Activated CD8-positive, alpha-beta memory T cell treated with anti-CD3 and anti-CD28 coated beads, Interleukin-2, amount 50 U/mL, for 4 hours (primary cell): ENCODE measurements around the gene PRPF40B.
"Not testable (repeated sequence)": the region's sequence is repeated elsewhere in the genome, so short reads cannot be mapped to it uniquely, and the experiment has no call there.

Experiments used
- DNase-seq: peaks from one replicate; pipeline ENCODE4 v3.0.0-alpha.2; 2020

PRPF40B gene

DNA sequence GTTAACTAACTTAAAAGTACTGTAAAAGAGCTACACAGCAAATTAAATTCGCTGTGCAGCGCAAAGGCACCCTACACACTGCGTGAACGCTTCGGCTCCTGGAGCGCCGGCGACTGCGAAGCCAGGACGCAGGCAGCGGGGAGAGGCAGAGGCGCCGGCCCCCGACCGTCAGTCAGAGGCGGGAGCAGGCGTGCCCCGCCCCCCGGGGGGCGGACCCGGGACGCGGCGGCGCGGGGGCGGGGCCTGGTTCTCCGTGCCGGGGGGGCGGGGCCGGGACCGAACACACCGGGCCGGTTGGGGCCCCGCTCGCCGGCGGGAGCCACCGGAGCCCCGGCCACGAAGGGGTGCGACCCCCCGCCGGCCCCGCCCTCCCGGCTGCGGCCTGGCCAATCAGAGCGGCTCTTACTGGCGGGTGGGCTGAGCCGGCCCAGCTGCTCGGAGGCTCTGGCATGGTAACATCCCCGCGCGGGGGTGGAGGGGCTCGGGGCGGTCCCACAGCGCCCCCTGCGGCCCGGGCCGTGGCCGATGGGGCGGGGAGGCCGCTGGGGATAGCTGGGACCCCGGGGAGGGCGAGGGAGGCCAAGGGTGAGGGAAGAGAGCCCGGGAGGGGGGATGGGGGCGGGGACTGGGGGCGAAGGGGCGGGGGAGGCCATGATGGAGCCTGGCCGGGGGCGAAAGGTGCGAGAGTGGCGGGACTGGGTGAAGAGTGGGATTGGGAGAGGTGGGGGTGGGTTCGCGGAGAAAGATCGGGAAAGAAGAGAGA lies at the start of gene PRPF40B:
TSS of gene PRPF40B (plus strand) at position 420 of the 763 bp plus-strand sequence. CDS start at position 450, 30 bp downstream.
- DNase-seq, result peak; percentile 82

DNA sequence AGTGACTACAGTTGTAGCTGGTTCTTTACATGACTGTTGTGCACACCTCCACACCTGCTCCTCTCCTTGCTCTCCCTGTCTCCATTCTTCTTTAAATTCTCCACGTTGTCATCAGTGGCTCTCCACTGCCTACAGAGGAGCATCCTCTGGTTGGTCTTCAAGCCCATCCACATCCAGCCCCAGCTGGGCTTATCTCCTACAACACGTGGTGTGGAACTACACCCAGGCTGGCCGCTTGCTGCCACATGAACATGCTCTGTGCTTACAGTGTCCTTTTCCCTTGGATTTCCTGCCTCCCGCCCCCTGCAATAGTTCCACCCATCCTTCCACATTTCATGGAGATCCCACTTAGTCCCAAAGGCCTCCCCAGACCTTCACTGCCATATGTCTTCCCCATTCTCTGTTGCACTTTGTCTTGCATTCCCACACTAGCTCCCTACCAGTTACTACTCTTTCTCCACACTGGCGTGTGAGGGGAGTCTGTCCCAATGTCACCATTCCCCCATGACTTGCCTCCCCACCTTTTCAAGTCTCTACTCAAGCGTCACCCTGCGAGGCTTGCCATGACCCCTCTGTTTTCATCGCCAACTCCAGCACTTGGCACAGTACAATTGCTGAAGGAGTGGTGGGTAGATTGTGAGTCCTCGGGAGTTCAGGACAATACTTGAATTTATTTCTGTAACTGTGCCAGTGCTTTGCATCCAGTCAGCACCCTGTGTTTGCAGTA lies 45.6 kb upstream of the PRPF40B start:
- no peak for DNase-seq

DNA sequence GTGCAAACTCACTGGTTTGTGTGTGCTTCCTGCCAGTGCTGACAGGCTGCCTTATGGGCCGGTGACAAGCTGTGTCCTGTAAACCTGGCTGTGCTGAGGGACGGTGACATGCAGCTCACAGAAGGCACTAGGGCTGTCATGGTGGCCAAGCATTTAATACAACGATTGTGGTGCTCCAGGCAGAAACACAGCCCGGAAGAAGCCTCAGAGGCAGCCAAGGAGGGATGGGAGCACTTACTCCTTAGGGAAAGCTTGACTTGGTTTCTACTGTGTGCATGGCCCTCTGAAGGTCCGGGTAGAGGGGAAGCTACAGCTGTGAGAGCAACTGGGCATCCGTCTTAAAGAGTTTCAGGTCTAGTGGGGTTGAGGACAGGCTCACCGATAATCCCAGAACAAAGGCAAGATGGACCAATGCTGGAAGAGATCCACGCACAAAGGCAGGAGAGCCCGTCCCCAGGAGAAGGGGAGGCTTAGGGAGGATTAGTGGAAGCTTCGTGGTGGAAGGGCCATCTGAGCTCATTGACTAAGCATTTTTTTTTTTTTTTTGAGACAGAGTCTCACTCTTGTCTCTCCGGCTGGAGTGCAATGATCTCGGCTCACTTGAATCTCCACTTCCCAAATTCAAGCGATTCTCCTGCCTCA lies 44.8 kb upstream of the PRPF40B start:
- no peak for DNase-seq

DNA sequence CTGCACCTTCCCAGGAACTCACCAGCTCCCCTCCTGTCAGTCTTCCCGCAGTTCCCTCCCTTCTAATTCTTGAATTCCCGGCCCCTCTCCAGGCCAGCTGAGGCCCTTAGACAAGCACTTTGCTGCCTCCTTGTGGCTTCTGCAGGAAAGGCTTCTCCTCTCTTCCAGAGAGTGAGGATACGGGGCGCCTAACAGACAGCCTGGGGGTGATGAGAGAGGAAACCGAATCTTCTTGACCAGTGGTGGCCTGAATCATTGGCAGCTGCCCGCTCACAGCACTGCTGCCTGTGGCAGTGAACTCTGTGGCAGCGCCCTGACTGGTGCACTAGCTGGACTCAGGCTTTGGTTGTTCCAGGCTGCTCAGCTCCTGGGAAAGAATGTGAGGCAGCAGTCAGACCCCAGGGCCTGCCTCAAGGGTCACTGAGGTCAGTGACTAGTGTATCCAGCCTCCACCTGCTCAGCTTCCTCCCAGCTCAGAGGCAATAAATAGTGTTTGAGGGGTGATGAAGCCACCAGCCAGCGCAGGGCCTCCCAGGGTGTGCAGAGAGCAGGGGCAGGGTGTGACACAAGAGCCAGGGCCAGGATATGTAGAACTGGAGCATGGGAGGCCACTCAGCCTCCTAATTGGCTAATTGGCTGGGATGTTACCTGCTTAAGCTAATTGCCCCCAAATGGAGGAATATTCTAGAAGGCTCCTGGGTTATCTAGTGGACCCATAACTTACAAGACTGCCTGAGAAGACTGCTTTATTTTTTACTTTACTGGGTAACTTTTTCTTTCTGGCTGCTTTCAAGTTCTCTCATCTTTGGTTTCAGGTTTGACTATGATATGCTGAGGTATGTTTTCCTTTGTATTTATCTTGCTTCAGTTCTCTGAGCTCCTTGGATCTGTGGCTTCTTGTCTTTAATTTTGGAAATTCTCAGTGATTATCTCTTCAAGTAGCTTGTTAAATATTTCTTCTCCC lies 42.5 kb upstream of the PRPF40B start:
- DNase-seq, result peak; percentile 57

DNA sequence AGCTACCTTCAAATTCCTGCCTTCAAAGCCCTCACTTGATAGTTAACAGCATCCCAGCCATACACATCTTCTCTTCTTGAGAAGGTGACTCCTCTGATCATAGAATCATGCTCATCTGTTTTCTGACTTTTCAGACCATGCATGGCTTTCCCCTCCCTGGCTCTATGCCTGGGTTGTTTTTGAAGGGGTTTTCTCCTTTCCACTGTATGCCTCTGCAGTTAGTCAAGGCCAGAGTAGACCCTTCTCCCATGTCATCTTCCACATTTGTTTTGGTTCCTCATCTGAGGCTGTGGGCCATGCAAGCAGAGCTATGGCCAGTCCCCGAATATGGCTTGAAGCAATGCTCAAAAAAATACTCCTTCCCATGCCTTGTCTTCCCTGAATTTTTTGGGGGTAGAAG lies 41.2 kb upstream of the PRPF40B start:
- no peak for DNase-seq

DNA sequence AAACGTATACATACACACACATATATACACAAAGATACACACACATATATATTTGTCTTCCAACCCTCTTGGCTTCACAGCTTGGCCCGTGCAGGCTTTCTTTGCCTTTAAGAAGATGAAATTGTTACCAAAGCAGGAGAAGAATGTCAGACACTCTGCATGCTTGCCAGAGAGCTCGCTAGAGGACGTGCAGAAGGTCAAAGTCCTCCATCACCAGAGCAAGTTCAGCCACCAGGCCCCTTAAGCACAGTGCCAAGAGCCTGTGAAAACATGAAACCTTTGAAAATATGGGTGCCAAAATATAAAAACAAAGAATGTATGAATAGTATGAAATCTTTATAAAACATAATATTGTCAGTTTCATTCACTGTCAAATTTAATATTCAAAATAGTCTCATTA lies 40.5 kb upstream of the PRPF40B start:
- DNase-seq, result no peak

DNA sequence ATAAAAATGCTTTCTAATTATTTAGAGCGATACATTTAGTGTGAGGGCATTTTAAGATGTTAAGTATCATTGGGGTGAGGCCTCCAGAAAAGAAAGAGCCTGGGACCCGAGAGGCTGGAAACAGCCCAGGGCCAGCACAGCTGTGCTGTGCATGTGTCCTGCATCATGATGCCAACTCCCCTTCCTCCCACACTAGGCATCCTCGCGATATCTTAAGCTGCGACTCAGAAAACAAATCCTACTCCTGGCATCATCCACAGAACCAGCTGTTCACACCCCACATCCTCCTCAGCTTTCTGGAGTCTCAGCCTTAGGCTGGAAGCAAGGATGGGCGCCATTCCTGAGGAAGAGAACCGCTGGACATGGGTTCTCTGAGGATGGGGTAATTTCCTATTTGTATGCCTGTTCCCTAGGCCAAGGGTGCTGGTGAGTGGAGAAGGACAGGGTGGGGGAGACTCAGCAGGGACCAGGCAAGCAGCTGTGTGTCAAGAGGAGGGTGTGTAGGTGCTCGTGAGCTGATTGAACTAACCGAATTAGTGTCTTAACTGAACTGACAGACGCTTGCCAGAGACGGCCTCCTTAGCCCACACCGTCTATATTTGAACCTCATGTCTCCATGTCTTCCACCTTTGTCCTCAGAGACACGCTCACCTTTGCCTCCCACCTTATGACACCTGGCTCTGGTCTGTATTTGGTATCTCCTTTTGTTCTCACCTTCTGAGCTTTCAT lies 39.8 kb upstream of the PRPF40B start:
- DNase-seq, result no peak

DNA sequence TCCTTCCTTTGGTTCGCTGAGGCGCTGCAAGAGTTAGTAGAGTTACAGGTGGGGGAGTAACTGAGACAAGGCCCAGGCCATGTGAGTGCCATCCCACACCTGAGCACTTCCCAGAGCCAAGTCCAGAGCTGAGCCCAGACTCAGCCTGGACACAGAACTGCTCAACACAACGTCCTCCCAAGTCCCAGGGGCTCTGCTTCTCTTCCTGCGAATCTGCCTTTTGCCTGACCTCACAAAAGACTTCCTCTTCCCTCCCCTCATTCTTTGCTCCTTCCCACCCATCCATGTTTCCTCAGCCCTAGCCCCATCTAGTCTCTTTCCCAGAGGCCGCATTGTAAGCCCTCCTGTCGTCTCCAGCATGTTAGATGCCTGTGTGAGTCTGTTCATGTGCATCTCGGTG lies 38.8 kb upstream of the PRPF40B start:
- no peak for DNase-seq

DNA sequence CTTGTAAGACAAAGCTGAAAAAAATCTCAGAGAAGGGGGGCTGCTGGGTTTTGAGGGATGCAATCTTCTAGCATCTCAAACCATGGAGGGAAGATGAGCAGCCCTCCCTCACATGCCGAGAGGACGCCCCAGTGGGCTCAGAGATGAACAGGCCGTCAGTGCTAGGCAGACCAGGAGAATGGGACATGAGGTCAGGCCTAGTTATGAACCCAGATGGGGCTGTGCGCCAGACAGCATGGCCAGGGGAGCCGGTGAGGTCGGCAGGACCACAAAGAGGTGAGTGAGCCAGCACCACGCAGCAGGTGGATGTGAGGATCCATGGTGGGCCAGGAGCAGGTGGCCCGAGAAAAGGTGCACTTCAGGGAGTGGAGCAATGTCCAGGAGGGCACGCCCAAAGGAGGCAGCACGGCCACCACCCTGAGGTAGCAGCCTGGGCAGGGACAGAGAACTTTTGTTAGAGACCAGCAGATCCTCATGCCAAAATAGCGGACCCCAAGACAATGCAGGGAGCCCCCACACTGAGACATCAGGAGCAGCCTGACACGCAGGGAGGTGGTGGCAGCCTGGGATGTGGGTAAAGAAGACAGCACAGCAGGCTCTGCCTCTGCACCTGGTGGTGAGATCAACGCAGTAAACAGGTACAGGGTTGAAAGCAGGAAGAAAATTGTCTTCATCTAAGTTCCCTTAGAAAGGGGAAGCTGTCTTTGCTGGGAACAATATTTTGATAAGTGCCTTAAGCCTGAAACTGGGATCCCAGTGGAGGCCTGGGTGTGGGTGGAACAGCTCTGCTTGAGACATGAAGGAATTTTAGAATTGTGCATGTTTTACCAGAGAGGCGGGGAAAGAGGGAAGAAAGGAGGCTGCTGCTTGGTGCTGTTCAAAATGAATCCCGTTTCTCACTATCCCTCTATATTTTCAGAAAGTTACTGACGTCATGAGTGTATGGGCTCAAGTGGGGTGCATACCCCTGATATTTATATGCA lies 37.6 kb upstream of the PRPF40B start:
- no peak for DNase-seq

DNA sequence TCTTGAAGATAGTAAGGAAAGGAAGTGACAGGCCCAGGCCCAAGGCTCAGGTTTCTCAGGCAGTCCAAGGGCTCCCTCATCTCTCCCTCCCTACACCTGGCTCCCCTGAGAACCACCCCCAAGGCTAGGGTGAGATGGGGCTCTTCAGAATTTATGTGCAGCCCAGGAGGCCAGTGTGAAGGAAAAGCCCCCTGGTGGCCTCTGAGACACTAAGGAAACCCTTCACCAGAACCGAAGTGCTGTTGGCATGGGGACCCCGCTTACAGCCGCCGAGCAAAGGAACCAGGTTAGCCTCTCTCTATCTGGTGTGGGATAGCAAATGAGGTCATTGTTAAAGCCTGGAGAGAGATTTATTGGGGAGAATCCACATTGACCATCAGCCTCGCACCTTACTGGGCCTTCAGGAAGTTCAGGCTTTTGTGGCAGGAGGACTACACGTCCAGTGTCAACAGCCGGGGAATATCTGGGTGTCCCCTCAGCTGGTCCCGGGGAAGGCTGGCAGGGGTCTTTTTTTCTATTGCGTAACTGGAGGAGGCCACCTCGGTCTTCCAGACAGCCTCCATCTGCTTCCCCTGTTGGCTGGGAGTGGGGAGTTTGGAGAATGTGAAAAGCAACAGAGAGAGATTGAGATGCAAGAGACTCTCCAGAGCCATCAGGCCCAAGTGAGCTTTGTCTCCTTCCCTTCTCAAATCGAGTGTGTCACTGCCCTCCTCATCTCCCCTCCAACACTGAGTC lies 36.0 kb upstream of the PRPF40B start:
- DNase-seq, result no peak

DNA sequence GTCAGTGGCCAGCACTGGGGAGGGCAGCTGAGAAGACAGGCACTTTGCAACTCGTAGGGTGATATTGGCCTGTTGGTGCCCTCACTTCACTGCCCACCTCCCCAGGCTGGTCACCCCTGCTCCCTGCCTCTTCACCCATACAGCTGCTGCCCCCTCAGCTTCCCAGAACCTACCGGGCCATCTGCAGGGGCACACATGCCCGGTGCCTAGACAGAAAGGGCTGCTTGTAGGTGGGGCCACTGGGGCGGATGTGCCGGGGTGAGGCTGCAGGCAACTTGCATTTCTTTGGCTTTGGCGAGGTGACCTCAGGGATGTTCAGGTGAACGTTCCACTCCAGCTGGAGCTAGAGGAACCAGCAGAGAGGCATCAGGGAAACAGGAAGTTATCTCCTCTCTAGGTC lies 35.1 kb upstream of the PRPF40B start:
- DNase-seq, result no peak

DNA sequence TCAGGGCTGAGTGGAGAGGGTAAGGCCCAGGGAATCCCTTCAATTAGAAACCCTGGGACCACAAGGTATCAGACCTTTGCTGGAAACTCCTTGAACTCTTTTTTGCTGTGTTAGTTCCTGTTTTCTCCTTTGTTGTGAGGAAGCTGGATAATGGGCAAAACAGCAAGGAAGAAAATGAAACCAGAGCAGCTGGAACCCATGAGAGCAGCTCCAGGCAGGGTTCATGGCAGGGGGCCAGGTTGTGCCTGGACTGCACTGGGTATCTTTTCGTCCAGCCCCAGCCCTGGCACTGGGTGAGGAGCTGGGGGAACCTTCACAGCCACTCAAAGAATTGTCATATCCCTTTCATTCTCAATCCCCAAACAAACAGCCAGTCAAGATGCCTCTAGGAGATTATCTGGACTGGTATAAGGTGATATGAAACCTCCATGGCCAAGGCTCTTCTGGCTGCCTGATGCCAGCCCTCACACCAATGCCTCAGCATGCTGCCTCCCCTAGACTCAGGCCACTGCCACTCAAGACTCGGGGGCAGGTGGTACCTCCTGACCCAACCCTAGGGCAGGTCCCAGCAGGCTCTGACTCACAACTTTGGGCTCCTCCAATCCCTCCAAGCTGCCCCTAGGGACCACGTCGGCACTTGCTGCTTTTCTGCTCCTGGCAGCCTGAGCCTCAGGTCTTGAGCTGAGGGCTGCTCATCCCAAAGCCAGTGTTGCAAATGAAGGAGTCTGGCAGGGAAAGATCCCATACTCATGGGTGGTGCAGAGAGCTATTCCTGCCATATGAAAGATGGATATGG lies 34.4 kb upstream of the PRPF40B start:
- DNase-seq, result no peak

DNA sequence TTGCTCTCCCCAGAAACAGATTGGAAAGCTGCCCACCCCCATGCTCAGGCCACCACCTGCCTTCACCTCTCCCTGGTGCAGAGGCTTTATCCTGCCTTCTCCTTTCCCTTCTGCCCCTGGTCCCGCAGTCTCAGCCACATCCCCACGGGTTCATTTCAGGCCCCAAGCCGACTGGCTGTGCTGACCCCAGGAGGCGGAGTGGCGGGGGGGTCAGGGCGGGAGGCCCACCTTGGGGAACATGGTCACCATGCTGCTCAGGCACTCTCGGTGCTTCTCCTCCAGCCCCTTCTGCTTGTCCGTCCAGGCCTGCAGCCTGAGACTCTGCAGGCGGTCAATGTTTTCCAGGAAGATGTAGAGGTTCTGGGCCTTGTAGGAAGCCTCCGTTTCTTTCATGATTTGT lies 24.8 kb upstream of the PRPF40B start:
- no peak for DNase-seq

DNA sequence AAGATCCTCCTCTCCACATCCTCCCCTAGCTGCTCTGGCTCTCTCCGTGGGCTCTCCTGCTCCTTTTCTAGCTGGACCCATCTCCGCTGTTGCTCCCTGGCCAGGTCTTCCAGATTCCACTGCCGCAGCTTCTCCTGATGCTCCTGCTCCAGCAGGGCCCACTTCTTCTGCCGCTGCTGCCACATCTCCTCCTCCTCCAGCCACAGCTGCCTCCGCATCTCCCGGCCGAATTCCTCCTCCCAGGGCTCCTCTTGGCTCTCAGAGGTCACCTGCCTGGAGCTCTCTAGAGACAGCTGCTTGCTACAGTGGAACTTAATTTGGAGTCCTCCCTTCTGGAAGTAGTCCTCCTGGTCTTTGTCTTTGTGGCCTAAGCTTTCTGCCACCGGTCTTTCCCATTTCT lies 23.4 kb upstream of the PRPF40B start:
- no peak for DNase-seq

DNA sequence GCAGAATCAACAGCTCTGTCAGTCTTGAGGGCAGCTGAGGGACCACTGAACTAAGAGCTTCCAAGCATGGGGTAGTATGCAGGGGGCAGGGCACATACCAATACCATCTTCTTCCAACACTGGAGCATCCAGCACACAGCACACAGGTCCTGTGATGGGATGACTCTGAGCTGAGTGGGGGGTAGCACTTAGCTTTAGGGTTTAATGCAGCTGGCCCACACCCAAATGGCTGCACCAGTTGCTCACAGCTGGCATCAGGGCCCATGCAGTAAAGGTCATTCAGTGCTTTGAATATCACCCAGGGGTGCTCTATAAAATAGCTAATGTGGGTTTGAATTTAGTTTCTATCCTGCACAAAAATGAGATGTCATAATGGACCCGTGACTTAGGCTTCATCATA lies 19.6 kb upstream of the PRPF40B start:
- DNase-seq, result no peak

DNA sequence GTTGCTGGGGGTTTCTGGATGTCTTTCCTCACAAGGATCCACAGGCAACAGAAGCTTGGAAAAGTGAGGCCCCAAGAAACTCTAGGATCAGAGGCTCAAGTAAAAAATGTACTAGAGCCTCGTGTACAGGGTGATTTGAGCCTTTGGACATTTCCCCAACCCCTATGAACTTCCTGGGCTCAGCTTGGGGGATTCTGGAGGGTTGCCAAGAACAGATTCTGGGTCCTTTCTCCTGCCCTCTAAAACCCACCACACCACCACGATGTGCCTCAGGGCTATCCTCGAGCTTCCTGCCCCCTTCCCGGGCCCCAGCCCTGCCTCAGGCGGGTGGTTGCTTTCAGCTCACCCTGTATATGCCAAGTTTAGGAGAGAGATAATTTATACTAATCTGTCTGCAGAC lies 18.5 kb upstream of the PRPF40B start:
- DNase-seq, result no peak

DNA sequence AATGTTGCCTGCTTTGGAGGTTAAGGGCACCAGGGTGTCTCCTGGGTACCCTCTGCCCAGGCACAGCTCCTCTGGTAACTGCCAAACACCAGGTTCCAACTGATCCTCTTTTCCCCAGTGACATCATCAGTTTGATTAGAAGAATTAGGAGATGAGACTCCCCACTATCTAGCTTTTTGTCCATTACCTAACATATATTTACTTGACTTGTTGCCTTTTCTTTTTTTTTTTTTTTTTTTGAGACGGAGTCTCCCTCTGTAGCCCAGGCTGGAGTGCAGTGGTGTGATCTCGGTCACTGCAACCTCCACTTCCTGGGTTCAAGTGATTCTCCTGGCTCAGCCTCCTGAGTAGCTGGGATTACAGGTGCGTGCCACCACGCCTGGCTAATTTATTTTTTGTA lies 17.8 kb upstream of the PRPF40B start, which contains the start of gene FAM186B:
TSS of gene FAM186B (minus strand) at position 101 of the 400 bp plus-strand sequence. CDS start 162 bp downstream, outside the sequence.
- DNase-seq, result not testable (repeated sequence)

DNA sequence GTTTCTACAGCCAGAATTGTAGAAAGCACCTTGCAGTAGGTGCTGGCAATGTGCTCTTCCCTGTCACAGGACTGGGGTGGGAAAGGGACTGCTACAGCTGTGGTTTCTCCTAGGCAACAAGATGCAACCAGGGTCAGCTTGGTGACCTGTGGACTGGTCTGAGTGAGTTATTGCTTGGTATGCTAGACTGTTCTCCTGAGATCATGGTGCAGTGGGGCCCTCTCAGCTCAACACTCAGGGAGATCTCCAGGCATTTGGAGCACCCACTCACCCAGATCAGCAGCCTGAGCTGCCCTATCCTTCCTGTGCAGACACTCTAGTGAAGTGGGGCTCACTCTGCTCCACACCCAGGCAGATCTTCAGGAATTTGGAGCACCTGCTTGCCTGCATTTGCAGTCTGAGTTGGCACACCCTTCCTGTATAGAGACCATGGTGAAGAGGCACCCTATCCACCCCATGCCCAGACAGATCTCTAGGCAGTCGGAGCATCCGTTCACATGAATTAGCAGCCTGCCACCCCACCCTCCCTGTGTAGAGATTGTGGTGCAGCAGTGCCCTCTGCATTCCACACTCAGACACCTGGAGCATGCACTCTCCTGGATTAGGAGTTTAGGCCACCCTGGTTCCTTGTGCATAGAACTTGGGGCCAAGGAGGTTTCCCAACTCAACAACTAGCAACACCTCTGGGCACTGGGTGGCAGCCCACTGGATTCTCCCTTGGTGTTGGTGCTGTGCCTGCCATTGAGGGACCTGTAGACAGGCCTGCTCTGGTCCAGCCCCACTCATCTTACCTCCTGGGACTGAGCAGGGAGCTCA lies 14.1 kb upstream of the PRPF40B start:
- no peak for DNase-seq
